Mesenchymal stem cell (in vitro differentiated cells and primary cell): ENCODE data around the gene MYO5B.

Experiments
- DNase-seq: peaks from one replicate; pipeline ENCODE4 v3.0.0-alpha.2; 2013
- H2AFZ ChIP-seq: one replicate; pipeline ENCODE4 v1.6.1; 2013; ENCODE audit warnings: low read depth, mild to moderate bottlenecking, control low read depth, inconsistent platforms, low read length, moderate library complexity
- H2AK5ac ChIP-seq: 2 replicates; pipeline ENCODE4 v1.6.1; 2013; ENCODE audit warnings: low read length, moderate library complexity, mild to moderate bottlenecking, inconsistent platforms; ENCODE audit not compliant: severe bottlenecking
- H2BK120ac ChIP-seq: one replicate; pipeline ENCODE4 v1.6.1; 2013; ENCODE audit warnings: low read depth, mild to moderate bottlenecking, inconsistent platforms, low read length, moderate library complexity
- H2BK12ac ChIP-seq, 2 experiments: one replicate each; pipeline ENCODE4 v1.6.1; 2013; ENCODE audit warnings: inconsistent platforms in 2 of 2, low read length in 2 of 2, mild to moderate bottlenecking in 2 of 2, moderate library complexity in 2 of 2, control low read depth in 1 of 2
- H2BK15ac ChIP-seq: one replicate; pipeline ENCODE4 v1.6.1; 2013; ENCODE audit warnings: mild to moderate bottlenecking, low read depth, inconsistent platforms; ENCODE audit not compliant: poor library complexity, severe bottlenecking
- H2BK5ac ChIP-seq: 2 replicates; pipeline ENCODE4 v1.6.1; 2013; ENCODE audit warnings: low read depth, mild to moderate bottlenecking, low read length, control low read depth, inconsistent platforms; ENCODE audit not compliant: poor library complexity, severe bottlenecking
- H3K14ac ChIP-seq, 2 experiments: one replicate each; pipeline ENCODE4 v1.6.1; 2013; ENCODE audit warnings: inconsistent platforms in 2 of 2, low read length in 2 of 2, control low read depth in 1 of 2, mild to moderate bottlenecking in 1 of 2, moderate library complexity in 1 of 2
- H3K18ac ChIP-seq, 2 experiments: one replicate each; pipeline ENCODE4 v1.6.1; 2013; ENCODE audit warnings: inconsistent platforms in 2 of 2, low read length in 2 of 2, control low read depth in 1 of 2, low read depth in 1 of 2, mild to moderate bottlenecking in 1 of 2
- H3K23ac ChIP-seq, 2 experiments: one replicate each; pipeline ENCODE4 v1.6.1; 2013; ENCODE audit warnings: inconsistent platforms in 2 of 2, low read length in 2 of 2, mild to moderate bottlenecking in 2 of 2, moderate library complexity in 2 of 2, control low read depth in 1 of 2
- H3K27ac ChIP-seq: 2 replicates; pipeline ENCODE4 v1.5.1; 2013; ENCODE audit warnings: mild to moderate bottlenecking, moderate library complexity, low read length, control low read depth, inconsistent platforms; ENCODE audit not compliant: poor library complexity, severe bottlenecking
- H3K27me3 ChIP-seq, 2 experiments: 2 replicates each; pipeline versions ENCODE4 v1.6.1 to v1.7.0; 2013; ENCODE audit warnings: low read length in 2 of 2, mild to moderate bottlenecking in 2 of 2, moderate library complexity in 2 of 2, control low read depth in 1 of 2, inconsistent platforms in 1 of 2; ENCODE audit not compliant: control insufficient read depth in 1 of 2, insufficient read depth in 1 of 2
- H3K36me3 ChIP-seq, 2 experiments: 2 replicates each; pipeline versions ENCODE4 v1.6.1 to v1.7.0; 2013; ENCODE audit warnings: low read length in 2 of 2, control low read depth in 1 of 2, inconsistent platforms in 1 of 2, low read depth in 1 of 2, mild to moderate bottlenecking in 1 of 2; ENCODE audit not compliant: insufficient read depth in 2 of 2, control insufficient read depth in 1 of 2
- H3K4ac ChIP-seq, 2 experiments: one replicate each; pipeline ENCODE4 v1.6.1; 2013; ENCODE audit warnings: inconsistent platforms in 2 of 2, low read length in 2 of 2, mild to moderate bottlenecking in 2 of 2, moderate library complexity in 2 of 2, control low read depth in 1 of 2, low read depth in 1 of 2
- H3K4me1 ChIP-seq: 2 replicates; pipeline ENCODE4 v1.6.1; 2013; ENCODE audit warnings: low read depth, low read length, control low read depth; ENCODE audit not compliant: control insufficient read depth, insufficient read depth
- H3K4me2 ChIP-seq: 2 replicates; pipeline ENCODE4 v1.6.1; 2013; ENCODE audit warnings: low read length, mild to moderate bottlenecking, inconsistent platforms; ENCODE audit not compliant: poor library complexity, severe bottlenecking
- H3K4me3 ChIP-seq, 2 experiments: 2 replicates each; pipeline versions ENCODE4 v1.5.1 to v1.7.0; 2013; ENCODE audit warnings: low read length in 2 of 2, mild to moderate bottlenecking in 2 of 2, control low read depth in 1 of 2, low read depth in 1 of 2; ENCODE audit not compliant: insufficient read depth in 1 of 2
- H3K79me1 ChIP-seq: replicated peaks from 2 replicates; pipeline ENCODE4 v1.6.1; 2013; ENCODE audit warnings: mild to moderate bottlenecking, control low read depth, low read length, inconsistent platforms; ENCODE audit not compliant: poor library complexity, severe bottlenecking
- H3K9ac ChIP-seq: 2 replicates; pipeline ENCODE4 v1.7.0; 2013; ENCODE audit warnings: mild to moderate bottlenecking, low read length, moderate library complexity
- H3K9me3 ChIP-seq: 2 replicates; pipeline ENCODE4 v1.7.0; 2013; ENCODE audit warnings: mild to moderate bottlenecking, low read length; ENCODE audit not compliant: control insufficient read depth
- H4K8ac ChIP-seq: one replicate; pipeline ENCODE4 v1.6.1; 2013; ENCODE audit warnings: inconsistent platforms, mild to moderate bottlenecking, low read length, moderate library complexity
- H4K91ac ChIP-seq: one replicate; pipeline ENCODE4 v1.6.1; 2013; ENCODE audit warnings: mild to moderate bottlenecking, low read length, inconsistent platforms
- WGBS: methylation state at CpG from one replicate; pipeline ENCODE4 v1.1.7; 2013; ENCODE audit warnings: mixed read lengths; 5-methylcytosine and 5-hydroxymethylcytosine counted together

The MYO5B gene

DNA sequence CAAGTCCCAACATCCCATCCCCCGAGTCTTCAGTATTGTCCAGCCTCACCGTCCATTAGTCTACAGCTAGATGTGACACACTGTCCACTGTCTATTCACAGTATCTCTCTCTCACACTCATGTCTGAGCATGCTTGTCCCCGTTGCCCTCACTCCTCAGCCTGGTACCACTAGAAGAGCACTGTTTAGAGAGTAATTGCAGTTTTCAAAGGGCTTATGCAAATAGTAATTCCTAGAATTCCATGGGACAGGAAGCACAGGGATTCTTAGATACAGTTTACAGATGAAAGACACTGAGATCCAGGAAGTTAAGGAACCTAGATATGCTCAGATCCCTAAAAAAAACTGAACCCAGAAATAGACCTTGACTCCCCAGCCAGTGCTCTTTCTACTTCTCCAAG is 125.5 kb downstream of the MYO5B start:
- Histone ChIP-seq H3K23ac (no peak overlapping the region), H3K27ac (no peak overlapping the region), H3K9ac (no peak overlapping the region), H3K4me3 (no peak overlapping the region), H3K27me3 (peaks cover 22 to 23% of the 10 kb centered on the region in 2 experiments), H3K14ac (no peak overlapping the region), H3K36me3 (no peaks in the 10 kb centered on the region), H3K18ac (no peak overlapping the region), H2BK15ac (no peak overlapping the region), H3K4me2 (no peak overlapping the region), H3K4me1 (no peaks in the 10 kb centered on the region), H3K4ac (no peak overlapping the region), H2BK5ac (no peak overlapping the region), H2AFZ (no peak overlapping the region), H4K91ac (no peak overlapping the region), H2AK5ac (no peak overlapping the region), H2BK12ac (no peak overlapping the region), H4K8ac (no peak overlapping the region), H2BK120ac (no peak overlapping the region), H3K79me1 (no peaks in the 10 kb centered on the region), H3K9me3 (no peaks in the 10 kb centered on the region)
- 71% methylated on average over 2 of the region's 3 CpGs for WGBS
- no peak for DNase-seq

DNA sequence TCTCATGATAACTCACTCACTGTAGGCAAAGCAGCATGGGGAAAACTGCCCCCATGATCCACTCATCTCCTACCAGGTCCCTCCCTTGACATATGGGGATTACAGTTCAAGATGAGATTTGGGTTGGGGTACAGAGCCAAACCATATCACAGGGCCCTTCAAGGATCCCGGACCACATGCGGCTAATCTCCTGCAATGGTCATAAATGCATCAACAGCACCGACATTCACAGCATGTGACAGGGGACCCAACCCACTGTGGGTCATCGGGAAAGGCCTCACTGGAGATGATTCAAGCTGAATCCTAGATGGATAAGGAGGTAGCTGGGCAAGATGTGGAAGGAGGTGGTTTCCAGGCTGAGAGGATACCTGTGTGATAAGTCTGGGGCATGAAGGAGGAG is 129.4 kb downstream of the MYO5B start:
- no peak overlapping the region for H4K8ac ChIP-seq
- no peak overlapping the region for H3K4me3 ChIP-seq
- H2BK15ac ChIP-seq = no peak overlapping the region
- H2BK12ac ChIP-seq = no peak overlapping the region
- H3K18ac ChIP-seq = no peak overlapping the region
- WGBS = 88% methylated on average over 4 of the region's 4 CpGs
- no peaks in the 10 kb centered on the region for H3K9me3 ChIP-seq
- H2AFZ ChIP-seq = no peak overlapping the region
- DNase-seq = no peak
- no peak overlapping the region for H3K23ac ChIP-seq
- peaks cover 32 to 35% of the 10 kb centered on the region in 2 experiments for H3K27me3 ChIP-seq
- no peak overlapping the region for H2AK5ac ChIP-seq
- no peak overlapping the region for H3K9ac ChIP-seq
- no peak overlapping the region for H3K4ac ChIP-seq
- no peak overlapping the region for H3K14ac ChIP-seq
- H2BK120ac ChIP-seq = no peak overlapping the region
- no peak overlapping the region for H2BK5ac ChIP-seq
- no peaks in the 10 kb centered on the region for H3K36me3 ChIP-seq
- H3K79me1 ChIP-seq = no peaks in the 10 kb centered on the region
- H3K4me2 ChIP-seq = no peak overlapping the region
- no peak overlapping the region for H3K27ac ChIP-seq
- no peaks in the 10 kb centered on the region for H3K4me1 ChIP-seq
- H4K91ac ChIP-seq = no peak overlapping the region

DNA sequence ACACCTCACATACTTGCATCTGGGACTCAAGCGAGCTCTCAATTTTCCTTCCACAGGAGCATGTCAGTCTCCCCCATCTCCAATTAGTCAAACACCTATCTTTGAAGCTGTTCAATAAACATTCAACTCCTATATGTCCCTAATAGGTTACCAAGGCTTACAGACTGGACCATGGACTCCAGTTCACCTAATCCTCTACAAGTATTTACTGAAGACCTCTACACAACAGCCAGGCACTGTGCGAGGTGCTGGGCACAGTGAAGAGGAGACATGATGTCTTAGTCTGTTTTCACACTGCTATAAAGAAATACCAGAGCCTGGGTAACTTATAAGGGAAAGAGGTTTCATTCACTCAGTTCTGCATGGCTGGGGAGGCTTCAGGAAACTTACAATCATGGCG is 129.9 kb downstream of the MYO5B start:
- Histone ChIP-seq H2BK12ac (no peak overlapping the region), H3K36me3 (no peaks in the 10 kb centered on the region), H3K27ac (no peak overlapping the region), H2AFZ (no peak overlapping the region), H3K4ac (no peak overlapping the region), H4K91ac (no peak overlapping the region), H3K4me1 (no peaks in the 10 kb centered on the region), H3K18ac (no peak overlapping the region), H2AK5ac (no peak overlapping the region), H3K9ac (no peak overlapping the region), H3K27me3 (peaks cover 32 to 36% of the 10 kb centered on the region in 2 experiments), H4K8ac (no peak overlapping the region), H3K23ac (no peak overlapping the region), H3K79me1 (no peaks in the 10 kb centered on the region), H3K4me3 (no peak overlapping the region), H3K9me3 (no peaks in the 10 kb centered on the region), H2BK120ac (no peak overlapping the region), H3K14ac (no peak overlapping the region), H3K4me2 (no peak overlapping the region), H2BK15ac (no peak overlapping the region), H2BK5ac (no peak overlapping the region)
- no peak for DNase-seq
- 93% methylated on average over 3 of the region's 3 CpGs for WGBS

DNA sequence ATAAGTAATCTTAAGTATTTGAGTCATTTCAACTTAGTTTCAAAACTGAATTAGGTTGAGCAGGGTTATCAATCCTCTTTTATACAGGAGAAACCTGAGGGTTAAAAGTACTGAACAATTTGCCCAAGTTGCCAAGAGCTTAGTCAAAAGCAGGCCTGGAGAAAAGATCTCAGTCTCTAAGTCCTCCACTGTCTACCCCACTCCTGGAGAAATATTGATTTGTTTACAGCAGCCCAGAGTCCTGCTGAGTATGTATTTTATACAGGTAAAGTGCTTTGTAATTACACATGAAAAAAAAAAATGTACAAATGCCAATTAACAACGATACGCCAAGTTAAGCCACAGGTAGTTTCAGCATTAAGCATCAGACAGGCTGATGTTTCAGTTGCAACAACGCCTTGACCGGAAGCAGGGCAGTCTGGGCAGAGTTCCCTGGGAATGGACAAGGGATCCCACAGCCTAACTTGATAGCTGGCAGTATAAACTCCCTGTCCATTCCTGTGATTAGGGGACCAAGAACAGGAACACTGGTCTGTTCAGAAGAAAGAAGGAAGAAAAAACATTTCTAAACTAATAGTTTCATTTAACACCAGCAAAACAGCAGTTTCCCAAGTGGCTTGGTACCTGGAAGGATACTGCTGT is 132.9 kb downstream of the MYO5B start:
- no peaks in the 10 kb centered on the region for H3K36me3 ChIP-seq
- DNase-seq = no peak

More for the DNA sequence above, 132.9 kb downstream of the MYO5B start:
- Histone ChIP-seq H3K4me2 (no peak overlapping the region), H2AFZ (no peak overlapping the region), H3K18ac (no peak overlapping the region), H3K9me3 (no peaks in the 10 kb centered on the region), H3K27me3 (peaks cover 38 to 44% of the 10 kb centered on the region in 2 experiments), H2BK12ac (no peak overlapping the region), H3K9ac (no peak overlapping the region), H4K91ac (no peak overlapping the region), H3K27ac (no peak overlapping the region), H3K14ac (no peak overlapping the region), H3K79me1 (no peaks in the 10 kb centered on the region), H2BK15ac (no peak overlapping the region), H3K4me3 (no peak overlapping the region), H4K8ac (no peak overlapping the region), H3K23ac (no peak overlapping the region), H2BK120ac (no peak overlapping the region), H3K4ac (no peak overlapping the region), H2BK5ac (no peak overlapping the region), H3K4me1 (no peaks in the 10 kb centered on the region), H2AK5ac (no peak overlapping the region)
- WGBS = 94% methylated on average over 4 of the region's 4 CpGs
